Daoy (cell line): ENCODE data around the gene DTNB. TPM values are rescaled to one million over a fixed set of nuclear protein-coding genes. Genes with fewer than 3 reads are reported as not detected.
A peak's percentile ranks its signal among the peaks of the same experiment; 100 is the strongest.
"Not testable (repeated sequence)": the region's sequence is repeated elsewhere in the genome, so short reads cannot be mapped to it uniquely, and the experiment has no call there.

Experiments used
- DNase-seq: peaks from one replicate; pipeline ENCODE4 v3.0.0-alpha.2; 2015; ENCODE audit warnings: low read depth
- total RNA-seq: library from RNA; depleted of rRNA; stranded (reverse); fragments of >200 nt; shearing (Covaris generic); gene quantifications from 2 replicates; pipeline ENCODE4 v1.2.3, GENCODE V29; 2014

DTNB gene
- total RNA-seq, 1 experiment from 2014 or later = 5.0 TPM

GRCh38 chr2:25420820-25421237 is 252.5 kb downstream of the DTNB start:
- no peak for DNase-seq

- no peak for DNase-seq
Observed at GRCh38 chr2:25419678-25420242, 253.6 kb downstream of the DTNB start.

- no peak for DNase-seq
Observed at GRCh38 chr2:25418944-25419677, 254.3 kb downstream of the DTNB start.

- peak; percentile 9 for DNase-seq
Observed at GRCh38 chr2:25417715-25418369, 255.5 kb downstream of the DTNB start.

GRCh38 chr2:25416674-25417073 is 256.7 kb downstream of the DTNB start:
- DNase-seq = no peak

GRCh38 chr2:25414781-25415180 is 258.6 kb downstream of the DTNB start:
- no peak for DNase-seq

- not testable (repeated sequence) for DNase-seq
Observed at GRCh38 chr2:25413409-25413808, 260.0 kb downstream of the DTNB start.

- DNase-seq = no peak
Observed at GRCh38 chr2:25411753-25412152, 261.6 kb downstream of the DTNB start.

- no peak for DNase-seq
Observed at GRCh38 chr2:25411281-25411680, 262.1 kb downstream of the DTNB start.

- no peak for DNase-seq
Observed at GRCh38 chr2:25410370-25410769, 263.0 kb downstream of the DTNB start.

- DNase-seq = no peak
Observed at GRCh38 chr2:25409468-25409867, 263.9 kb downstream of the DTNB start.

GRCh38 chr2:25409044-25409443 is 264.3 kb downstream of the DTNB start:
- no peak for DNase-seq

- no peak for DNase-seq
Observed at GRCh38 chr2:25405611-25406295, 267.6 kb downstream of the DTNB start.

GRCh38 chr2:25403120-25403760 is 270.1 kb downstream of the DTNB start:
- not testable (repeated sequence) for DNase-seq

- no peak for DNase-seq
Observed at GRCh38 chr2:25402477-25402876, 270.9 kb downstream of the DTNB start.

- no peak for DNase-seq
Observed at GRCh38 chr2:25401307-25402026, 271.9 kb downstream of the DTNB start.

- no peak for DNase-seq
Observed at GRCh38 chr2:25400576-25401216, 272.7 kb downstream of the DTNB start.

- no peak for DNase-seq
Observed at GRCh38 chr2:25400169-25400568, 273.2 kb downstream of the DTNB start.

GRCh38 chr2:25398534-25398933 is 274.8 kb downstream of the DTNB start:
- no peak for DNase-seq

- DNase-seq = no peak
Observed at GRCh38 chr2:25397777-25398176, 275.6 kb downstream of the DTNB start.

- DNase-seq = no peak
Observed at GRCh38 chr2:25389161-25389560, 284.2 kb downstream of the DTNB start.
